Measurements from ENCODE around the gene SGMS2.
"Not testable (repeated sequence)": the region's sequence is repeated elsewhere in the genome, so short reads cannot be mapped to it uniquely, and the experiment has no call there.

Gene SGMS2

GRCh38 chr4:107906458-107907100 lies 81.8 kb downstream of the SGMS2 start:
- DNase-seq = no peak

- no peak for DNase-seq
Measured at GRCh38 chr4:107908377-107908776, 83.6 kb downstream of the SGMS2 start.

GRCh38 chr4:107913283-107913899 lies 88.7 kb downstream of the SGMS2 start:
- peak in 10 of 58 donors; percentile 3 to 78 (median 14) for DNase-seq

GRCh38 chr4:107915220-107915619 lies 90.5 kb downstream of the SGMS2 start:
- DNase-seq = no peak

GRCh38 chr4:107916623-107917022 lies 91.9 kb downstream of the SGMS2 start:
- DNase-seq = no peak

GRCh38 chr4:107917500-107917899 lies 92.8 kb downstream of the SGMS2 start:
- no peak for DNase-seq

GRCh38 chr4:107922486-107923473 lies 98.0 kb downstream of the SGMS2 start:
- DNase-seq = no peak

GRCh38 chr4:107925713-107926112 lies 101.0 kb downstream of the SGMS2 start:
- DNase-seq = not testable (repeated sequence)

GRCh38 chr4:107926875-107927274 lies 102.1 kb downstream of the SGMS2 start:
- not testable (repeated sequence) for DNase-seq

GRCh38 chr4:107930821-107931774 lies 106.4 kb downstream of the SGMS2 start, which contains the start of gene CYP2U1:
TSS of gene CYP2U1 (plus strand) at chr4:107931549. CDS start at chr4:107931644, 95 bp downstream.
- DNase-seq = peak; percentile 41 to 90 (median 80)

GRCh38 chr4:107931775-107932321 lies 107.1 kb downstream of the SGMS2 start:
- DNase-seq = peak in 37 of 58 donors; percentile 2 to 71 (median 46)

- DNase-seq = no peak
Measured at GRCh38 chr4:107935246-107935645, 110.5 kb downstream of the SGMS2 start.

- no peak for DNase-seq
Measured at GRCh38 chr4:107937040-107937439, 112.3 kb downstream of the SGMS2 start.

GRCh38 chr4:107939307-107939706 lies 114.6 kb downstream of the SGMS2 start:
- DNase-seq = no peak

GRCh38 chr4:107945809-107946208 lies 121.1 kb downstream of the SGMS2 start:
- no peak for DNase-seq

- DNase-seq = no peak
Measured at GRCh38 chr4:107950746-107951540, 126.2 kb downstream of the SGMS2 start.

- no peak for DNase-seq
Measured at GRCh38 chr4:107951551-107951950, 126.8 kb downstream of the SGMS2 start.

GRCh38 chr4:107956011-107956410 lies 131.3 kb downstream of the SGMS2 start:
- DNase-seq = no peak

All from anterior cingulate cortex (tissue), 58 donors.